GM21825 (cell line): ENCODE data around the gene GATM.

ENCODE experiments used
- ATAC-seq: cut with Tn5 transposase; IDR thresholded peaks from one replicate; pipeline ENCODE4 v1.9.1; 2021; ENCODE audit warnings: mild to moderate bottlenecking, moderate library complexity; ENCODE audit not compliant: unreplicated experiment

Gene GATM, protein sequence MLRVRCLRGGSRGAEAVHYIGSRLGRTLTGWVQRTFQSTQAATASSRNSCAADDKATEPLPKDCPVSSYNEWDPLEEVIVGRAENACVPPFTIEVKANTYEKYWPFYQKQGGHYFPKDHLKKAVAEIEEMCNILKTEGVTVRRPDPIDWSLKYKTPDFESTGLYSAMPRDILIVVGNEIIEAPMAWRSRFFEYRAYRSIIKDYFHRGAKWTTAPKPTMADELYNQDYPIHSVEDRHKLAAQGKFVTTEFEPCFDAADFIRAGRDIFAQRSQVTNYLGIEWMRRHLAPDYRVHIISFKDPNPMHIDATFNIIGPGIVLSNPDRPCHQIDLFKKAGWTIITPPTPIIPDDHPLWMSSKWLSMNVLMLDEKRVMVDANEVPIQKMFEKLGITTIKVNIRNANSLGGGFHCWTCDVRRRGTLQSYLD

DNA sequence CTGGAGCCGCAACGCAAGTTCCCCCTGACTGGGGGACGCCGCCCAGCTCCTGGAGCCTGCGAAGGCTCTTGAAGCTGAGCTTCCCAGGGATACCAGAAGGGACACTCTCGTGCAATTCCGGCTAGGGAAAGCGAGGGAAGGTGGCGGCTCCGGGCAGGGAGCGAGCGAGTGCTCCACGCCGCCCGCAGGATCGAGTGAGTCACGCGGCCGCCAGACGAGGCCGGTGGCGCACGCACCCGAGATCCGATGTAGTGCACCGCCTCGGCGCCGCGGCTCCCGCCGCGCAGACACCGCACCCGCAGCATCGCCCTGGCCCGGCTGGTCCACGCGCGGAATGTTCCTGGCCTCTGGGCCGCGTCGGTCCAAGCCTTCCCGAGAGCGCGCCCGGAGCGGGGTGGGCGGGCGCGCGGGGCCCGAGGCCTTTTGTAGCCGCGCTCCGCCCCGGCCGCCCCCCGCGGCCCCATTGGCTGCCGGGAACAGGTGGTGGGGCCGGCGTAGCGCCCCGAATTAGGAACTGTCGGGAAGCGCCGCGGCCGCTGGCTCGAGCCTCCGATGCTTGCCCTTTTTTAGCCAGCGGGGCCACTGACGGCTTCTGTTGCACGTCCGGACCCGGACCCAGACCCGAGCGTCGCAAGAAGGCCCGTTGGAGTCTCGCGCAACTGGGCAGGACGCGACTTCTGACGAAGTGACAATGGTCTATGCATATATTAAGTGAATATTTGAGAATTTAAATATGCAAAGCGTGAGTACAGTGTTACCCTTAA lies at the start of gene GATM:
Gene GATM (minus strand): TSS at position 396 of the 764 bp plus-strand sequence. CDS start 91 bp downstream, at position 305.
- peak; percentile 77 for ATAC-seq

DNA sequence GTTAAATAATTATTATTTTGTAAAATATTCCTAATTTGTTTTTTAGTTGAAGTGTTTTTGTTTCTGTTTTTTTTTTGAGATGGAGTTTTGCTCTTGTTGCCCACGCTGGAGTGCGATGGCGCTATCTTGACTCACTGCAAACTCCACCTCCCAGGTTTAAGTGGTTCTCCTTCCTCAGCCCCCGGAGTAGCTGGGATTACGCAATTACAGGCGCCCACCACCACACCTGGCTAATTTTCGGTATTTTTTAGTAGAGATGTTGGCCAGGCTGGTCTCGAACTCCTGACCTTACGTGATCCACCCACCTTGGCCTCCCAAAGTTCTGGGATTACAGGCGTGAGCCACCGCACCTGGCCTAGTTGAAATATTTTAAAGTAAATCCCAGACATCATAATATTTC lies 48.7 kb upstream of the GATM start:
- no peak for ATAC-seq

DNA sequence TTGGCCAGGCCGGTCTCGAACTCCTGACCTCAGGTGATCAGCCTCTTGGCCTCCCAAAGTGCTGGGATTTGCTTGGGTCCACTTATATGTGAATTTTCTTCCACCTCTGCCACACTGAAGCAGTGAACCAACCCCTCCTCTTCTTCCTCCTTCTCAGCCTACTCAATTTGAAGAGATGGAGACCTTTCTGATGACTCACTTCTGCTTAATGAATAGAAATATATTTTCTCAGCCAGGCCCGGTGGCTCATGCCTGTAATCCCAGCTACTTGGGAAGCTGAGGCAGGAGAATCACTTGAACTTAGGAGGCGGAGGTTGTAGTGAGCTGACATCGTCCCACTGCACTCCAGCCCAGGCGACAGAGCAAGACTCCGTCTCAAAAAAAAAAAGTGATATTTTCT lies 46.8 kb upstream of the GATM start:
- ATAC-seq, result no peak

DNA sequence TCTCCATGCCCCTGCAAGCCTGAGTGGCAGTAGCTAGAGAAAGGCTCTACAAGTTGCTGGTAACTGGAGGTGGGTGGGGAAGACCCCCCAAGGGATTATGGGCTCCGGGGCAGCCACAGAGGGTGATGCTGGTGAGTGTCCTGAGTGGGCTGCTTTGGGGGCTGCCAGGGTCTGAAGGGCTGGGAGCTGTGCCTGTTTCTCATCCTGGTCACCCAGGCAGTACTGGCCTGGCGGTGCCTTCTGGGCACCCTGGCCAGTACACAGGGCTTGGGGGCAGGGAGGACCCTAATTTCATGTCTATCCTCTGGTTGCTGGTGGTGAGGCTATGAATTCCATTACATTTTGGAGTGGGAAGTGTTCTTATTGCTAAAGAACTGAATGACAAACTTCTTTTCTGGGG lies 46.1 kb upstream of the GATM start:
- ATAC-seq, result no peak

DNA sequence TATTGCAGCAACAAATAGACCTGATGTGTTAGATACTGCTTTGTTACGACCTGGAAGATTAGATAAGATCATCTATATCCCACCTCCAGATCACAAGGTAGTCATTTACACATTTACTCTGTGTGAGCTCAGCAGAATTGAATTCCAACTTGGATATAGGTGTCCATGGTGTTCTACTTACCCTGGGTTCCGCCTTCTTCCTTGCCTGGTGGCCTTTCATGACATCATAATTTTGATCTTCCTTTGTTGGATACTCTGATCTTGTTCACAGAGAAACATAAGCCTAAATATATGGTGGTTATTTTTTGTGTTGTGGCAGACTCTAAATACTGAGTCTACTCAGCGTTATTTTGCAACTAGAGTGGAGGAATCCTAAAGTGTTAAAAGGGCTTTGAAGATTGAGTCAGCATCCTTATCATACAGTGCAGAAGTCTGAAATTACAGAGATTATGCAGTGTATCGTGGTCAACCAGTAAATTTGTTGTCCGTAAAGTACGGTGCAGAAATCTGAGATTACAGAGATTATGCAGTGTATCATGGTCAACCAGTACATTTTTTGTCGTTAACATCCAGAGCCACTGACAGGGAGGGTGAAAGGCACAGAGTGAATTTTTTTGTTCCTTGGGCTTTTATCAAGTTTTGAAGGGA lies 39.1 kb upstream of the GATM start:
- no peak for ATAC-seq

DNA sequence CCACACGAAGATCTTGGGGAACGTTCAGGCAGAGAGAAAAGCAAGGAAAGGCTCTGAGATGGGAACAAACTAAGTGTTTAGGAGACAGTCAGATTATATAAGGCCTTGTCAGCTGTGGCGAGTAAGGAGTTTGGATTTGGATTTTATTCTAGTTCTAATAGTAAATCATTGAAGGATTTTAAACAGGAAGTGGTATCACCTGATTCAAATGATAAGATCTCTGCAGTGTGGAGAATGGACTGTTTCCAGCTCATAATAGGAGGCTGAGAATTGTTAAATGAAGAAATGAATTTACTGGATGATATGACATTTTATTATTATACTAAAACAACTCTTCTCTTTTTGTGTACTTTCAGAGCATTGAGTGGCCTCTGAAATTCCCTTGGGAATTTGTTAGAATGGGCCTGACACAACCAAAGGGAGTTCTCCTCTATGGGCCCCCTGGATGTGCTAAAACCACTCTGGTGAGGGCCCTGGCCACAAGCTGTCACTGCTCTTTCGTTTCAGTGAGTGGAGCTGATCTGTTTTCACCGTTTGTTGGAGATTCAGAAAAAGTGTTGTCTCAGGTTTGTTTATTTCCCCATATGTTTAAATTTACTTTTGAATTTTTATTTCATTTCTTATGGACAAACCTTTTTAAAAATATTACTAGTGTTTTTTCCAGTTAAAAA lies 36.0 kb upstream of the GATM start:
- ATAC-seq, result no peak

DNA sequence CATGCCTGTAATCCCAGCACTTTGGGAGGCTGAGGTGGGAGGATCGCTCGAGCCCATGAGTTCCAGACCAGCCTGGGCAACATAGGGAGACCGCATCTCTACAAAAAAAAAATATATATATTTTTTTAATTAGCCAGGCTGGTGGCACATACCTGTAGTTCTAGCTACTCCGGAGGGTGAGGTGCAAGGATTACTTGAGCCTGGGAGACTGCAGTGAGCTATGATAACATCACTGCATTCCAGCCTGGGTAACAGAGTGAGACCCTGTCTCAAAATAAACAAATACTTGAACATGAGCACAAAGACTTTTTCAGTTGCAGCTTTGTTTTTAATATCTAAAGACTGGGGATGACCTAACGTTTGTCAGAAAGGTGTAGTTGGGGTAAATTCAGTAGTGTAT lies 31.3 kb upstream of the GATM start:
- no peak for ATAC-seq

DNA sequence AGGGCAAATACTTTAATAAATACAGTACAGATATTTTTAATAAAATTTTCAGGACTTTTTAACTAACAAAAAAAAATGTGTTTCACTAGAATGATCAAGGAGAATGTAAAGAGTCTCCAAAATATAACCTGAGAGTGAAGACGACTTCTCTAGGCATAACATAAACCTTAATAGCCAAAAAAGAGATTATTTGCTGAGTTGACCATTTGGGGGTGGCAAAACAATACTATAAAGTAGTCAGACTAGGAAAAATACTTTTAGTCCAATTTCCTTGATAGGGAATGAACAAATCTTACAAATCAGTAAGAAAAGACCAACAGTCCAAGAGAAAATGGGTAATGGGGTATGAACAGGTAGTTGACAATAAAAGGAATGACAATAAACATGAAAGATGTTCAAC lies 29.4 kb upstream of the GATM start:
- ATAC-seq, result no peak

DNA sequence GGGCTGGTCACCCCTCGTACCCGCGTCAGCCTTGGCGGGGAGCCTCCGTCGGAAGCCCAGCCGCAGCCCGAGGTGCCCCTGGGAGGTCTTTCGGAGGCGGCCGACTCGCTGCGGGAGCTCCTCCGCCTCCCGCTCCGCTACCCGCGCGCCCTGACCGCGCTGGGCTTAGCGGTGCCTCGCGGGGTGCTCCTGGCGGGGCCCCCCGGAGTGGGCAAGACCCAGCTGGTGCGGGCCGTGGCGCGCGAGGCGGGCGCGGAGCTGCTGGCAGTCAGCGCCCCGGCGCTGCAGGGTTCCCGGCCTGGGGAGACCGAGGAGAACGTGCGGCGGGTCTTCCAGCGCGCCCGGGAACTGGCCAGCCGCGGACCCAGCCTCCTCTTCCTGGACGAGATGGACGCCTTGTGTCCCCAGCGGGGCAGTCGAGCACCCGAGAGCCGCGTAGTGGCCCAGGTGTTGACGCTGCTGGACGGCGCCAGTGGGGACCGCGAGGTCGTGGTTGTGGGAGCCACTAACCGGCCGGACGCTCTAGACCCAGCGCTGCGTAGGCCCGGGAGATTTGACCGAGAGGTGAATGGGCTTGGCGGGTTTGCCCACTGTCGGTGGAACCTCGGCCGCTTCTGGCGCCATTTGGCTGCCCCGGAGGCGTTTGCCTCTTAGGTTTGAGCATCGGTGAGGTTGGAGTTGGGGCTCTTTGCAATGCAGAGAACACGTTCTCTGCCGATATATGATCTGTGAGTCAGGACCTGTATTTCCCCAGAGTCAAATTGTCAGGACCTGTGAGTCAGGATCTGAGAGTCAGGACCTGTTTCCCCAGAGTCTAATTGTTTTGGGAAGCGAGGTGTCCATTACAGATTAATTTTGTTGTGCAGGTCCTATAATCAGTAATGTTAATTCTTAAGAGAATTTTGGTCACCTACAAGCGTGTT lies 24.9 kb upstream of the GATM start:
- peak; percentile 27 for ATAC-seq

DNA sequence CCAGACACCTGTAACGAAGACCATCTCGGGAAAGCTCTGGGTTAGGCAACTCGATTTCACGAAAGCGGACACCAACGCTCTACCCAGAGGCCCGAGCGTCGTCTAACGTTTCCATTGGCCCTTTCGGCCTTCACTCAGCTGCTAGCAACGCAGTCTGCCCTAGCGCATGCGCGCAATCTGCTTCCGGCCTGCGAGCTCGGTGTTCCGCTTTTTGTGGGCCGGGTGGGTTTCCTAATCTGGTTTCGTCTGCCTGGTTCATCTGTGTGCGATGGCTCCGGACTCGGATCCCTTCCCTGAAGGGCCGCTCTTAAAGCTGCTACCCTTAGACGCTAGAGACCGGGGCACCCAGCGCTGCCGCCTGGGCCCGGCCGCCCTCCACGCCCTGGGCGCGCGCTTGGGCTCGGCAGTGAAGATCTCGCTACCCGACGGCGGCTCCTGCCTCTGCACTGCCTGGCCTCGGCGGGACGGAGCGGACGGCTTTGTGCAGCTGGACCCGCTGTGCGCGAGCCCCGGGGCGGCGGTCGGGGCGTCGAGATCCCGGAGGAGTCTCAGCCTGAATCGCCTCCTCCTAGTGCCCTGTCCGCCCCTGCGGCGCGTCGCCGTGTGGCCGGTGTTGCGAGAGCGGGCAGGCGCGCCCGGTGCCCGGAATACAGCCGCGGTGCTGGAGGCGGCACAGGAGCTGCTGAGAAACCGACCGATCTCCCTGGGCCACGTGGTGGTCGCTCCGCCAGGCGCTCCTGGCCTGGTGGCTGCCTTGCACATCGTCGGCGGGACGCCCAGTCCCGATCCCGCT lies 24.0 kb upstream of the GATM start:
- ATAC-seq, result peak; percentile 81

DNA sequence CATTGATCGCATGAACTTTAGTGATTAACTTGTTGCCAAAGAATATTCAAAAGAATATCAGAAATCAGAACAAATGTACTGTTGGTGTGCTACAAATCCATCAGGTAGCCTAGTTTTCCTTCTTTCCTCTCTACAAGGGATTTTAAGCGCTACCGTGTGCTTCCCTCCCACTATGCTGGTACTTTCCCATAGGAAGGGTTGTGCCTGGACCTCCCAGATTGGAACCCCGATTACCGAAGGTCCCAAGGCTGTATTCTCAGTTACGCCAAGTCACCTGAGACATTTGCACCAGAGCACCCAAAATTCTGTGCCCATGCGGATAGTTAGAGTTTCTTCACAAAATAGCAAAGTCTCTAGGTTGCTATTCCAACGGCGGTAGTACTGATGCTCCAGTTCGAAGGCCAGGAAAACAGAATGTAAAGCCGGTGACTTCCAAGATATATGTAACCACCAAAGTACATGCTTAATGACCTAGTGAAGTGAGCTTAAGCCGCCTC lies 23.4 kb upstream of the GATM start:
- ATAC-seq, result peak; percentile 2

DNA sequence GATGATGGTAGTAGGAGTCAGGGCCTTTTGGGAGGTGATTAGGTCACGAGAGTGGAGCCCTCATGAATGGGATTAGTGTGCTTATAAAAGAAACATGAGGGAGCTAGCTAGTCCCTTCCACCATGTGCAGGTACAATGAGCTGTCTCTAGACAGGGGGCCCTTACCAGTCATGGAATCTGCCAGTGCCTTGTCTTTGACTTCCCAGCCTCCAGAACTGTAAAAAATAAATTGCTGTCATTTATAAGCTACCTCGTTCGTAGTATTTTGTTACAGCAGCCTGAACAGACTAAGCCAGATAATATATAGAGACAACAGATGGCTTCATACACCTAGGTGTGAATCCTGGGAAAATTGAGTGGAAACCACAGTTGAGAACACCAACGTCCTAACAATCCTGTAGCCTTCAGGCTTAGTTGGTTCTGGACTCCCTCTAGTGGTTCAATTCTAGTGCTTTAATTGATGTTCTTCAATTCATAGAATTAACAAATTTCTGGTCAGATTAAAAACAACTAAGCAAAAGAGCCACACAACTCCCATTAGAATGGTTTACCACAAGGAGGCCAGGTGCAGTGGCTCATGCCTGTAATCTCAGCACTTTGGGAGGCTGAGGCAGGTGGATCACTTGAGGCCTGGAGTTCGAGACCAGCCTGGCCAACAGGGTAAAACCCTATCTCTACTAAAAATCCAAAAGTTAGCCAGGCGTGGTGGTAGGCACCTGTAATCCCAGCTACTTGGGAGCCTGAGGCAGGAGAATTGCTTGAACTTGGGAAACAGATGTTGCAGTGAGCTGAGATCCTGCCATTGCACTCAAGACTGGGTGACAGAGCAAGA lies 21.3 kb upstream of the GATM start:
- no peak for ATAC-seq

DNA sequence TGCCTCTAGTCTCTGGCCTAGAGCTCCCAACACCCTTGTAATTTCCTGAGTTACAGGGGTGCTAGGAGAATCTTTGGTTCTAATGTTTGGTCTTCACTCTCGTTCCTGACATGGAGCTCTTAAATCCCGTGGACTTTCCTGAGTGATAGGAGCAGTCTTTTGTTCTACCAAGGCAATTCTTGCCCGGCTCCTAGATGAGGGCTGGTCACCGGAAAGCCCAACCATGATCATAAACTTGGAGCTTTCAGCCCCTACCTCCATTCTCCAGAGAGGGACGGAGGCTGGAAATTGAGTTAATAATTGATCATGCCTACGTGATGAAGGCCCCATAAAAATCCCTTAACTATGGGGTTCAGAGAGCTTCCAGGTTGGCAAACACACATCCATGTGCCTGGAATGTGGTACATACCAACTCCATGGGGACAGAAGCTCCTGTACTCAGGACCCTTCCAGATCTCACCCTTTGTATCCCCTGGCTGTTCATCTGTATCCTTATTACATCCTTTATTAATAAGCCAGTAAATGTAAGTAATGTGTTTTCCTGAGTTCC lies 18.8 kb upstream of the GATM start:
- no peak for ATAC-seq

DNA sequence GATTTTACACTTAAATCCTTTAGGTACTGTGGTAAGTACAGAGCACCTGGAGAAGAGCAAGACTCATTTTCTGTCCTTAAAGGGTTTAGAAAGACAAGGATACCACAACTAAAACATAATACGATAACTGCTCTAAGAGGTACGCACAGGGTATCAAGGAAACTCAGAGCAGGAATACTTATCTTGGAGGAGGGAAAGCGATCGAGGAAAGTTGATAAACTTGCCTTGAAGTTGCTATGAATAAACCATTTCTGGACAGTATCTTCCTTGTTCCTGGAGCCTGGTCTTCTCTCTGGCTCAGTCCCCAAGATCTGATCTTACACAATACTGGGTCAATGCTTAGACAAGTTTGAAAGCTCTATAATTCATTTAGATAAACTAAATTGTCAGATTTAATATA lies 17.6 kb upstream of the GATM start:
- no peak for ATAC-seq

DNA sequence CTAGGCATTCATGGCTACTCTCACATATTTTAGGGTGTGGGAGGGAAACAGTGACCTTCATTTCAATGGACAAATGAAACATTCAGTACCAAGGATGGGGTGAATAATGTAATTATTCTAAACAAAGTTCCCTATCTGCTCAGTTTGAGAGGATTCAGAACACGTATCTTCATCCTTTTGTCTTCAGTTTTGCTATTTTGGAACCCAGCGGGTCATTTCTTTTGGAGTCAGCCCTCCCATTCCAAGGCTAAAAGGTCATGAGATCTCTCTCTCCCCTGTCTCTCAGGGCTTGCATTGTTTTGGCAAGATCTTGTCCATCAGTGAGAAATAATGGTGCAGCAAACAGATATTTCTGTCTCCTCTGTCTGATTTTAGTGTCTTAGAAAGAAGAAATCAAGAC lies 16.3 kb upstream of the GATM start:
- ATAC-seq, result no peak

DNA sequence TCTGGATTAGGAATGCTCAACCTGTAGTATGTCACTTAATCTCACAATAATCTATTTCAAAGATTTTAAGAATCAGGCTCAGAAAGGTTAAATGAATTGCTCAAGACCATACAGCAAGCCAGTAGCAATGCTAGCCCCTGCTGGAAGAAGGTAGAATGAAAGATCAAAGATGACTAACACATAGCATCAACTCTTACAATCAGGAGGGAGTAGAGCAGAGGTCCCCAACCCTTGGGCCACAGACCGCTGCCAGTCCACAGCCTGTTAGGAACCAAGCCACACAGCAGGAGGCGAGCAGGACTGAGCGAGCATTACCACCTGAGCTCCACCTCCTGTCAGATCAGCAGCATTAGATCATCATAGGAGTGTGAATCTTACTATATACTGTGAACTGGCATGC lies 15.5 kb upstream of the GATM start:
- no peak for ATAC-seq

DNA sequence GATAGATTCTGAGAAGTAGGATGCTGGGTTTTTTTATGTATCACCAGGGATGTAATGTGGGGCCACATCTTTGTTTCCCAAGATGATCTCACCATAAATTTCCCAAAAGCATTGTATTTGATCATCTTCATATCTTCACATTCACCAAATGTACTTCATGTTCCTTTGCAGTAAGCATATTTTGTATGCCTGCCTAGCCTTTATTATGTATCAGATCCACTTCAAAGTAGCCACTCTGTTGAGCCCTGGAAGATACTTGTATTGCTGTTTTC lies 14.2 kb upstream of the GATM start:
- ATAC-seq, result no peak
